Naive thymus-derived CD4-positive, alpha-beta T cell (primary cell): Measurements from ENCODE around the gene WDR7. TPM values are rescaled to one million over a fixed set of nuclear protein-coding genes. Genes with fewer than 3 reads are reported as not detected.

Experiments used
- ATAC-seq: fragments of 150-1000 bp; cut with Tn5 transposase; 2 replicates; pipeline ENCODE4 v1.10.0; 2021; ENCODE audit warnings: mild to moderate bottlenecking, moderate library complexity
- CTCF ChIA-PET: fragments of 350-600 bp; sonication (Branson Sonifier 250); formaldehyde crosslinking; loops from one replicate; lab custom pipeline; 2021; ENCODE audit warnings: antibody characterized with exemption; lab: Charles Lee
- POLR2A ChIA-PET: fragments of 350-600 bp; sonication (Branson Sonifier 250); formaldehyde crosslinking; loops from one replicate; lab custom pipeline; 2021; ENCODE audit warnings: antibody characterized with exemption, inconsistent platforms; lab: Charles Lee
- DNase-seq, 9 donors: peaks; one replicate each; pipeline versions ENCODE4 v3.0.0 to v3.0.0-alpha.2; 2020 to 2022; ENCODE audit warnings: mixed read lengths in 1 of 9
- H3K27ac ChIP-seq: one replicate; pipeline ENCODE4 v1.7.0; 2013; ENCODE audit warnings: mild to moderate bottlenecking, low read depth, low read length, moderate library complexity
- H3K27me3 ChIP-seq, 2 donors: one replicate each; pipeline ENCODE4 v1.7.0; 2013; ENCODE audit warnings: low read length in 2 of 2, mild to moderate bottlenecking in 2 of 2, moderate library complexity in 2 of 2; ENCODE audit not compliant: control insufficient read depth in 2 of 2, insufficient read depth in 2 of 2
- H3K36me3 ChIP-seq, 3 experiments: 1 replicate in 2 of 3; 2 replicates in 1 of 3; pipeline ENCODE4 v1.7.0; 2013; ENCODE audit warnings: low read length in 3 of 3, mild to moderate bottlenecking in 3 of 3, moderate library complexity in 1 of 3; ENCODE audit not compliant: insufficient read depth in 3 of 3, control insufficient read depth in 2 of 3
- H3K4me1 ChIP-seq, 2 donors: one replicate each; pipeline ENCODE4 v1.7.0; 2013; ENCODE audit warnings: low read length in 2 of 2, mild to moderate bottlenecking in 2 of 2, moderate library complexity in 1 of 2; ENCODE audit not compliant: control insufficient read depth in 2 of 2, insufficient read depth in 2 of 2
- H3K4me3 ChIP-seq: 2 replicates; pipeline ENCODE4 v1.7.0; 2013; ENCODE audit warnings: mild to moderate bottlenecking, low read length
- H3K9me3 ChIP-seq, 3 experiments: 1 replicate in 2 of 3; 2 replicates in 1 of 3; pipeline ENCODE4 v1.7.0; 2013; ENCODE audit warnings: low read length in 3 of 3; ENCODE audit not compliant: control insufficient read depth in 2 of 3
- H3K27ac Mint-ChIP-seq, 9 donors: one replicate each; pipeline ENCODE4 v1.8.0; 2020 to 2022; ENCODE audit warnings: mixed read lengths in 9 of 9, mild to moderate bottlenecking in 8 of 9, moderate library complexity in 5 of 9, inconsistent platforms in 2 of 9
- H3K27me3 Mint-ChIP-seq, 5 donors: one replicate each; pipeline ENCODE4 v1.8.0; 2021 to 2022; ENCODE audit warnings: mixed read lengths in 5 of 5, mild to moderate bottlenecking in 1 of 5
- H3K36me3 Mint-ChIP-seq, 5 donors: one replicate each; pipeline ENCODE4 v1.8.0; 2020 to 2022; ENCODE audit warnings: mixed read lengths in 5 of 5, mild to moderate bottlenecking in 3 of 5, inconsistent platforms in 1 of 5
- H3K4me1 Mint-ChIP-seq, 7 donors: one replicate each; pipeline ENCODE4 v1.8.0; 2020 to 2022; ENCODE audit warnings: mixed read lengths in 7 of 7, mild to moderate bottlenecking in 3 of 7, inconsistent platforms in 1 of 7
- H3K4me3 Mint-ChIP-seq, 10 donors: one replicate each; pipeline ENCODE4 v1.8.0; 2020 to 2022; ENCODE audit warnings: mild to moderate bottlenecking in 10 of 10, mixed read lengths in 10 of 10, moderate library complexity in 6 of 10, inconsistent platforms in 2 of 10
- H3K9me3 Mint-ChIP-seq, 11 donors: one replicate each; pipeline ENCODE4 v1.8.0; 2020 to 2022; ENCODE audit warnings: mixed read lengths in 11 of 11, mild to moderate bottlenecking in 4 of 11, inconsistent platforms in 1 of 11, moderate library complexity in 1 of 11
- intact Hi-C, 2 donors: fragments of 100-400 bp; cut with micrococcal nuclease; formaldehyde crosslinking; loops; one replicate each; pipeline ENCODE4 v1.15.1; 2023
- polyA plus RNA-seq, 2 donors: library from polyadenylated mRNA; unstranded; fragments of 300-500 nt; fragmentation: Illumina TruSeq; gene quantifications; one replicate each; pipeline ENCODE4 v1.2.3, GENCODE V29; 2021
- total RNA-seq, 6 experiments: library from RNA in 5 of 6; stranded (reverse) in 5 of 6; gene quantifications; 1 replicate in 5 of 6; 2 replicates in 1 of 6; pipeline ENCODE4 v1.2.3 and lab custom pipeline; 2021 to 2026

WDR7 gene
- total and polyA plus RNA-seq, 7 experiments from 2014 or later = 28.3 to 59.8 (median 50.1) TPM

DNA sequence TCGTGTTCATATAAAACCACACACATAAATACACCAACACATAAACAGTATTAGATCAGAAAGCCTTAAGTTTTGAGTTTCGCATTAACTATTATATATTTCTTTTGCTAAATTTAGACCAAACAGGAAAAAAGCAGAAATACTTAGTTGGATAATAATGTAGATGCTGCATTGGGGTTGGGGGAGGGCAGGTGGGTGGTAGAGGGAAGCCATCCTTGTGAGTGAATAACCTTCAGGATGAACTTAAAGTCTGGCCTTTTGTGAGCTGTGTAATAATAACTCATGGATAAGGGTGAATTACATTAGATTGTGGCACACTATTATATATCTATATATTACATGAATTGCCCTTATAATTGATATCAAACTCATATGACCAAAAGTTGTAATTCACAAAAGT is 174.7 kb downstream of the WDR7 start:
- Mint-ChIP-seq H3K27ac (no peak overlapping the region), H3K27me3 (no peaks in the 10 kb centered on the region), H3K4me3 (no peak overlapping the region), H3K4me1 (peaks cover 5 to 30% (median 23%) of the 10 kb centered on the region in 7 donors), H3K9me3 (peaks cover 0 to 6% (median 0%) of the 10 kb centered on the region in 11 donors), H3K36me3 (peaks cover 8 to 50% (median 41%) of the 10 kb centered on the region in 5 donors)
- ChIA-PET CTCF (no interaction called here), POLR2A (no interaction called here)
- H3K4me3 ChIP-seq = no peak overlapping the region
- no peaks in the 10 kb centered on the region for H3K27me3 ChIP-seq
- H3K27ac ChIP-seq = no peak overlapping the region
- peaks cover 0 to 6% of the 10 kb centered on the region in 2 donors for H3K4me1 ChIP-seq
- ATAC-seq (no peak), DNase-seq (no peak)
- no peaks in the 10 kb centered on the region for H3K9me3 ChIP-seq
- intact Hi-C loops = no loop called here
- H3K36me3 ChIP-seq = no peaks in the 10 kb centered on the region

DNA sequence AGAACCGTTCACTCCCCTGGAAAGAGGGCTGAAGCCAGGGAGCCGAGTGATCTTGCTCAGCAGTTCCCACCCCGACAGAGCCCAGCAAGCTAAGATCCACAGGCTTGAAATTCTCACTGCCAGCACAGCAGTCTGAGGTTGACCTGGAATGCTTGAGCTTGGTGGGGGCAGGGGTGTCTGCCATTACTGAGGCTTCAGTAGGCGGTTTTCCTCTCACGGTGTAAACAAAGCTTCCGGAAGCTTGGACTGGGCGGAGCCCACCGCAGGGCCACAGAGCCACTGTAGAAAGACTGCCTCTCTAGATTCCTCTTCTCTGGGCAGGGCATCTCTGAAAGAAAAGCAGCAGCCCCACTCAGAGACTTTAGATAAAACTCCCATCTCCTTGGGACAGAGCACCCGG is 180.8 kb downstream of the WDR7 start:
- ChIA-PET CTCF (no interaction called here), POLR2A (no interaction called here)
- Mint-ChIP-seq H3K9me3 (peaks cover 0 to 3% (median 0%) of the 10 kb centered on the region in 11 donors), H3K4me1 (peaks cover 0 to 8% (median 4%) of the 10 kb centered on the region in 7 donors), H3K27me3 (no peaks in the 10 kb centered on the region), H3K36me3 (peaks cover 4 to 65% (median 41%) of the 10 kb centered on the region in 5 donors), H3K27ac (no peak overlapping the region), H3K4me3 (no peak overlapping the region)
- intact Hi-C loops = no loop called here
- no peak overlapping the region for H3K27ac ChIP-seq
- H3K4me1 ChIP-seq = no peaks in the 10 kb centered on the region
- H3K27me3 ChIP-seq = no peaks in the 10 kb centered on the region
- ATAC-seq (no peak), DNase-seq (no peak)
- no peak overlapping the region for H3K4me3 ChIP-seq
- no peaks in the 10 kb centered on the region for H3K36me3 ChIP-seq
- no peaks in the 10 kb centered on the region for H3K9me3 ChIP-seq

DNA sequence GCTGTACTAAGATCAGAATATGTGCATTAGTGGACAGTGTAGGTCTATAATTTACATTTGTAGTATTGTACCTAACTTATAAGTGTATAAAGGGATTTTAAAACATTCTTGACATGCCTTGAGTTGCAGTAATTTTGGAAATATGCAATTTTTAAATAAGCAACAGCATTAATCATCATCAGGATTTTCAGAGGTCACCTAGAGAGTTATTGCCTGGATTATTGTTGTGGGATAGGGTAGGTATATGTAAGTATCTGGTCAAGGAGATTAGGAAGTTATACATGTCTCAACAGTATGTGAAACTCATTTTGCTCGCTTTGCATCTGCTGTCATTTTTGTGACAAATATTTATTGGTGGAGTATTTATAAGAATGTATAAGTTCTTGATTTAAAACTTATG is 184.2 kb downstream of the WDR7 start:
- intact Hi-C loops = no loop called here
- H3K27ac Mint-ChIP-seq = no peak overlapping the region
- H3K36me3 ChIP-seq = no peaks in the 10 kb centered on the region
- H3K27me3 ChIP-seq = no peaks in the 10 kb centered on the region
- no peaks in the 10 kb centered on the region for H3K9me3 ChIP-seq
- no peak for ATAC-seq
- H3K4me3 ChIP-seq = no peak overlapping the region
- no peak for DNase-seq
- peaks cover 0 to 8% (median 3%) of the 10 kb centered on the region in 7 donors for H3K4me1 Mint-ChIP-seq
- H3K4me3 Mint-ChIP-seq = no peak overlapping the region
- POLR2A ChIA-PET = no interaction called here
- H3K27me3 Mint-ChIP-seq = no peaks in the 10 kb centered on the region
- H3K4me1 ChIP-seq = no peaks in the 10 kb centered on the region
- CTCF ChIA-PET = no interaction called here
- H3K27ac ChIP-seq = no peak overlapping the region
- H3K36me3 Mint-ChIP-seq = peaks cover 0 to 58% (median 30%) of the 10 kb centered on the region in 5 donors
- H3K9me3 Mint-ChIP-seq = no peaks in the 10 kb centered on the region

DNA sequence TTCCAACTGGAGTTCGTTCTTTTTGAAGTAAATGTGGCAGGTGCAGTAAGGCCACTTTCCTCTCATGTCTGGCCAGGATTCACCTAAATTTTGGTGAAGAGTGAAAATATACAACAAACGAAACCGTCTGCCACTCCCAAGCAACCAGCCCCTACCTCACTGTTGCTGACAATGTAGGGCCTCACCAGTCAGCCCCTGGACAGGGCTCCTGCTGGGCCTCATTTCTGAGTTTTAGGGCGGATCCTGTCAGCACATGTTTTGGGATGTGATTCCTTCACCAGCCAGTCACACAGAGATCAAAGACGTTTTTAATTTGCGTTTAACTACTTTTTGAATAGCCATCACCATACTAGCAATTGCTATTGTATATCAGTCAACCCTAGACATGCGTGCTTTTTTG is 185.0 kb downstream of the WDR7 start:
- Histone ChIP-seq H3K9me3 (no peaks in the 10 kb centered on the region), H3K36me3 (no peaks in the 10 kb centered on the region), H3K27me3 (no peaks in the 10 kb centered on the region), H3K27ac (no peak overlapping the region), H3K4me1 (no peaks in the 10 kb centered on the region), H3K4me3 (no peak overlapping the region)
- DNase-seq = no peak
- peaks cover 0 to 4% (median under 1%) of the 10 kb centered on the region in 7 donors for H3K4me1 Mint-ChIP-seq
- ATAC-seq = no peak
- H3K4me3 Mint-ChIP-seq = no peak overlapping the region
- H3K36me3 Mint-ChIP-seq = peaks cover 0 to 51% (median 25%) of the 10 kb centered on the region in 5 donors
- POLR2A ChIA-PET = no interaction called here
- intact Hi-C loops = no loop called here
- H3K9me3 Mint-ChIP-seq = no peaks in the 10 kb centered on the region
- no peaks in the 10 kb centered on the region for H3K27me3 Mint-ChIP-seq
- no peak overlapping the region for H3K27ac Mint-ChIP-seq
- CTCF ChIA-PET = no interaction called here

DNA sequence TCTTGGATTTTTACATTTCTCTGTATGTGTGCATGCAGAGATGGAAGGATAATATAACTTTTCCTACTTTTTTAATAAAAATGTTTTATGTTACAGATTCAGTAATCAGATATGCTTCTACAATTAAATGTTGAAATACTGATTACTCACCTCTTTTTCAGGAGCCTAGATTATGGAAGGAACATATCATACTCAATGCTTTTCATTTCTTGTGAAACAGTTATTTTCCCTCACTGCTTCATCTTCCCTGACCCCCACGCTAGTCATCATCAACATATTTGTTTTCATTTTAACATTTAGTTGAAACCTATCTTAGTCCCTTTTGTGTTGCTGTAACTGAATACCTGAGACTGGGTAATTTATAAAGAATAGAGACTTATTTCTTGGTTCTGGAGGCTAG is 190.7 kb downstream of the WDR7 start:
- Histone ChIP-seq H3K9me3 (no peaks in the 10 kb centered on the region), H3K36me3 (no peaks in the 10 kb centered on the region), H3K4me1 (no peaks in the 10 kb centered on the region), H3K27ac (no peak overlapping the region), H3K27me3 (no peaks in the 10 kb centered on the region), H3K4me3 (no peak overlapping the region)
- ATAC-seq = no peak
- H3K27ac Mint-ChIP-seq = no peak overlapping the region
- peaks cover 0 to 39% (median 26%) of the 10 kb centered on the region in 5 donors for H3K36me3 Mint-ChIP-seq
- no peak for DNase-seq
- no peak overlapping the region for H3K4me3 Mint-ChIP-seq
- H3K4me1 Mint-ChIP-seq = peaks cover 0 to 2% (median 0%) of the 10 kb centered on the region in 7 donors
- intact Hi-C loops = no loop called here
- ChIA-PET CTCF (no interaction called here), POLR2A (no interaction called here)
- peaks cover 0 to 8% (median 3%) of the 10 kb centered on the region in 11 donors for H3K9me3 Mint-ChIP-seq
- no peaks in the 10 kb centered on the region for H3K27me3 Mint-ChIP-seq

DNA sequence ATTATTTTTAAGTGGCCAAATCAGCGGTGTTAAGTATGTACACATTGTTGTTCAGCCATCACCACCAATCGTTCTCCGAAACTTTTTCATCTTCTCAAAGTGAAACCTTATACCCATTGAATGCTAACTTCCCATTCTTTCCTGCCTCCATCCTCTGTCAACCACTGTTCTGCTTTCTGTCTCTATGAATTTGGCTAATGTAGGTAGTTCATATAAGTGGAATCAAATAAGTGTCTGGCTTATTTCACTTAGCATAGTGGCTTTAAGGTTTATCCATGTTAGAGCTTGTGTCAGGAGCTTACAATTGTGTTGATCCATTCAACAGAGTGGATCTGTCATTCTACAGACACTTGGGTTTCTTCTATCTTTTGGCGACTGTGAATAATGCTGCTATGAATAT is 192.1 kb downstream of the WDR7 start:
- H3K27ac Mint-ChIP-seq = no peak overlapping the region
- Histone ChIP-seq H3K4me3 (no peak overlapping the region), H3K36me3 (no peaks in the 10 kb centered on the region), H3K27me3 (no peaks in the 10 kb centered on the region), H3K4me1 (no peaks in the 10 kb centered on the region), H3K27ac (no peak overlapping the region), H3K9me3 (peaks cover 0 to 3% (median 0%) of the 10 kb centered on the region in 3 experiments)
- CTCF ChIA-PET = no interaction called here
- H3K9me3 Mint-ChIP-seq = peaks cover 0 to 13% (median 4%) of the 10 kb centered on the region in 11 donors
- peaks cover 2 to 45% (median 33%) of the 10 kb centered on the region in 5 donors for H3K36me3 Mint-ChIP-seq
- no peaks in the 10 kb centered on the region for H3K27me3 Mint-ChIP-seq
- H3K4me1 Mint-ChIP-seq = peaks cover 0 to 2% (median 0%) of the 10 kb centered on the region in 7 donors
- ATAC-seq (no peak), DNase-seq (no peak)
- H3K4me3 Mint-ChIP-seq = no peak overlapping the region
- intact Hi-C loops = no loop called here
- POLR2A ChIA-PET = no interaction called here

DNA sequence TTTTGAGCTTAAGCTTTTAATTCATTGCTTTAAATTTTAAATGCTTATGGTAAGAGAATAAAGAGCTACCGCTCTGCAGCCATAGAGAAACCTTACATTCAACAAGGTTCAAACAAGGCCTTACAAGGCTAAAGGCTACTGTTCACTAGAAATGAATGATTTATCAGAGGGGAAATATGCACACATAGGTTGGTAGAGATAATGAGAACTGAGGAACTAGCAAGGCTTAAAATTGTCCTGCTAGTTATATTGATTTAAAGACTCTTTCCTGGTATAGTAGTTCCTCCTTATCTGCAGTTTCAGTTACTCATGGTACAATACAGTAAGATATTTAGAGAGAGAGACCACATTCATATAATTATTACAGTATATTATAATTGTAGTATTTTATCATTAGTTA is 193.4 kb downstream of the WDR7 start:
- H3K27ac Mint-ChIP-seq = no peak overlapping the region
- ChIA-PET CTCF (no interaction called here), POLR2A (no interaction called here)
- DNase-seq = no peak
- no peak for ATAC-seq
- no peaks in the 10 kb centered on the region for H3K27me3 Mint-ChIP-seq
- no peaks in the 10 kb centered on the region for H3K27me3 ChIP-seq
- H3K4me3 Mint-ChIP-seq = no peak overlapping the region
- H3K36me3 Mint-ChIP-seq = peaks cover 11 to 57% (median 42%) of the 10 kb centered on the region in 5 donors
- no peak overlapping the region for H3K4me3 ChIP-seq
- intact Hi-C loops = no loop called here
- H3K4me1 ChIP-seq = no peaks in the 10 kb centered on the region
- H3K27ac ChIP-seq = no peak overlapping the region
- H3K9me3 ChIP-seq = peaks cover 0 to 3% (median 0%) of the 10 kb centered on the region in 3 experiments
- H3K36me3 ChIP-seq = no peaks in the 10 kb centered on the region
- H3K4me1 Mint-ChIP-seq = peaks cover 0 to 8% (median 0%) of the 10 kb centered on the region in 7 donors
- H3K9me3 Mint-ChIP-seq = peaks cover 2 to 20% (median 8%) of the 10 kb centered on the region in 11 donors
